ENCODE data around the gene MRPL43.

- no peak for TF ChIP-seq RARB (CRISPR knock-in tag; IDR thresholded peaks at IDR 0.05)
- TF ChIP-seq ARNTL (CRISPR knock-in tag; IDR thresholded peaks at IDR 0.05; ENCODE audit: borderline replicate concordance, low read depth): no peak
- TF ChIP-seq POU6F1 (CRISPR knock-in tag; IDR thresholded peaks at IDR 0.05; ENCODE audit: borderline replicate concordance, low read depth): no peak
- no peak for TF ChIP-seq CREB5 (CRISPR knock-in tag; IDR thresholded peaks at IDR 0.05; ENCODE audit: low read depth)
- TF ChIP-seq TSHZ2 (CRISPR knock-in tag; IDR thresholded peaks at IDR 0.05): no peak
- TF ChIP-seq ZNF70 (CRISPR knock-in tag; IDR thresholded peaks at IDR 0.05): no peak
- no peak for TF ChIP-seq ZFP3 (CRISPR knock-in tag; IDR thresholded peaks at IDR 0.05)
- no peak for TF ChIP-seq ESRRG (CRISPR knock-in tag; IDR thresholded peaks at IDR 0.05)
- no peak for TF ChIP-seq SNAI2 (CRISPR knock-in tag; IDR thresholded peaks at IDR 0.05)
- no peak for TF ChIP-seq TOX (CRISPR knock-in tag; IDR thresholded peaks at IDR 0.05; ENCODE audit: borderline replicate concordance)
Measured at GRCh38 chr10:101031128-101031795, 44.0 kb upstream of the MRPL43 start, which contains the start of the genes PDZD7 and SFXN3.
